Thyroid gland (tissue), 4 donors: Measurements from ENCODE around the gene PMIS2. TPM values are rescaled to one million over a fixed set of nuclear protein-coding genes. Genes with fewer than 3 reads are reported as not detected.
A peak's percentile ranks its signal among the peaks of the same experiment; 100 is the strongest.

Source experiments
- DNase-seq, 2 donors: peaks; one replicate each; pipeline ENCODE4 v3.0.0-alpha.2; 2019
- H3K27ac ChIP-seq, 3 donors: fragments of 200-600 bp; sonication (generic); 1 replicate in 2 of 3; 2 replicates in 1 of 3; pipeline ENCODE4 v1.5.1; 2016 to 2019; ENCODE audit warnings: mild to moderate bottlenecking in 1 of 3, moderate library complexity in 1 of 3
- H3K27me3 ChIP-seq: fragments of 200-600 bp; sonication (generic); one replicate; pipeline ENCODE4 v1.5.1; 2019
- H3K36me3 ChIP-seq, 2 donors: fragments of 200-600 bp; sonication (generic); one replicate each; pipeline ENCODE4 v1.5.1; 2016 to 2019
- H3K4me1 ChIP-seq, 2 donors: fragments of 200-600 bp; sonication (generic); one replicate each; pipeline ENCODE4 v1.5.1; 2017 to 2019
- H3K4me3 ChIP-seq, 3 donors: fragments of 200-600 bp; sonication (generic); replicated peaks in 1 of 3; 1 replicate in 2 of 3; 2 replicates in 1 of 3; pipeline ENCODE4 v1.5.1; 2016; ENCODE audit warnings: mild to moderate bottlenecking in 1 of 3
- H3K9me3 ChIP-seq: fragments of 200-600 bp; sonication (generic); one replicate; pipeline ENCODE4 v1.5.1; 2017
- CTCF ChIP-seq, 6 experiments: fragments of 200-600 bp in 3 of 6; fragments of 450-650 bp in 3 of 6; sonication (generic) in 3 of 6; IDR thresholded peaks; one replicate each; pipeline ENCODE4 v1.5.1; 2016 to 2019; ENCODE audit warnings: antibody characterized with exemption in 6 of 6, mild to moderate bottlenecking in 2 of 6, inconsistent platforms in 1 of 6, moderate library complexity in 1 of 6
- POLR2A ChIP-seq, 2 donors: fragments of 450-650 bp; IDR thresholded peaks; one replicate each; pipeline ENCODE4 v1.6.1; 2017; ENCODE audit warnings: antibody characterized with exemption in 2 of 2, mild to moderate bottlenecking in 2 of 2, moderate library complexity in 1 of 2
- WGBS, 2 donors: methylation state at CpG; one replicate each; pipeline ENCODE4 v1.1.5; 2017; 5-methylcytosine and 5-hydroxymethylcytosine counted together
- intact Hi-C: fragments of 100-400 bp; cut with DNase I; formaldehyde crosslinking; loops from one replicate; pipeline ENCODE4 v1.15.1; 2023
- total RNA-seq, 4 donors: library from RNA; depleted of rRNA; stranded (reverse); fragments of >200 nt; gene quantifications; one replicate each; pipeline ENCODE4 v1.2.3, GENCODE V29; 2016

Gene PMIS2
- total RNA-seq, 4 donors from 2014 or later = not detected

GRCh38 chr19:35546532-35546931 is 39.4 kb upstream of the PMIS2 start:
- no peaks in the 10 kb centered on the region for H3K9me3 ChIP-seq
- H3K4me3 ChIP-seq = peak overlapping the region in 2 of 3 donors; percentile 75 to 76
- H3K27me3 ChIP-seq = no peaks in the 10 kb centered on the region
- peaks cover 37 to 54% of the 10 kb centered on the region in 2 donors for H3K4me1 ChIP-seq
- H3K36me3 ChIP-seq = no peaks in the 10 kb centered on the region
- intact Hi-C loops = loop anchor here (5.0 kb wide), 2 partner anchors 46 to 171 kb away; partner anchors contain the start of gene KMT2B
- DNase-seq = no peak
- no peak overlapping the region for H3K27ac ChIP-seq
- no peak for TF ChIP-seq CTCF (IDR thresholded peaks at IDR 0.05)
- TF ChIP-seq POLR2A (IDR thresholded peaks at IDR 0.05) = no peak
- WGBS, 2 donors = 81 to 86% methylated on average over 7 to 8 of the region's 8 CpGs

GRCh38 chr19:35549174-35549788 is 36.7 kb upstream of the PMIS2 start:
- DNase-seq = peak; percentile 67 to 79
- no peaks in the 10 kb centered on the region for H3K9me3 ChIP-seq
- 16 to 20% methylated on average over 6 of the region's 6 CpGs for WGBS, 2 donors
- H3K36me3 ChIP-seq = no peaks in the 10 kb centered on the region
- H3K4me3 ChIP-seq = no peak overlapping the region
- no peaks in the 10 kb centered on the region for H3K27me3 ChIP-seq
- peak overlapping the region; percentile 24 to 93 (median 87) for H3K27ac ChIP-seq
- intact Hi-C loops = loop anchor here (5.0 kb wide), 2 partner anchors 43 to 168 kb away; partner anchors contain the start of gene KMT2B
- peaks cover 37 to 72% of the 10 kb centered on the region in 2 donors for H3K4me1 ChIP-seq
- no peak for TF ChIP-seq POLR2A (IDR thresholded peaks at IDR 0.05)
- TF ChIP-seq CTCF (IDR thresholded peaks at IDR 0.05) = peak; percentile 59 to 90 (median 76)

GRCh38 chr19:35549879-35550523 is 36.0 kb upstream of the PMIS2 start:
- TF ChIP-seq POLR2A (IDR thresholded peaks at IDR 0.05) (peak in 1 of 2 donors; percentile 23), CTCF (IDR thresholded peaks at IDR 0.05) (peak in 3 of 6 experiments; percentile 15 to 24 (median 23))
- H3K4me3 ChIP-seq = no peak overlapping the region
- H3K27me3 ChIP-seq = no peaks in the 10 kb centered on the region
- peak overlapping the region; percentile 24 to 93 (median 87) for H3K27ac ChIP-seq
- no peaks in the 10 kb centered on the region for H3K36me3 ChIP-seq
- intact Hi-C loops = loop anchor here (5.0 kb wide), 2 partner anchors 42 to 167 kb away; partner anchors contain the start of gene KMT2B
- H3K4me1 ChIP-seq = peaks cover 30 to 74% of the 10 kb centered on the region in 2 donors
- peak; percentile 99 for DNase-seq
- H3K9me3 ChIP-seq = no peaks in the 10 kb centered on the region
- 52 to 65% methylated on average over 6 of the region's 15 CpGs for WGBS, 2 donors

GRCh38 chr19:35551091-35551810 is 34.7 kb upstream of the PMIS2 start:
- 49 to 66% methylated on average over 20 to 21 of the region's 21 CpGs for WGBS, 2 donors
- intact Hi-C loops = no loop called here
- DNase-seq = peak; percentile 94 to 97
- Histone ChIP-seq H3K9me3 (no peaks in the 10 kb centered on the region), H3K4me1 (peaks cover 26 to 76% of the 10 kb centered on the region in 2 donors), H3K27ac (peak overlapping the region; percentile 38 to 93 (median 87)), H3K36me3 (no peaks in the 10 kb centered on the region), H3K27me3 (no peaks in the 10 kb centered on the region), H3K4me3 (no peak overlapping the region)
- TF ChIP-seq CTCF (IDR thresholded peaks at IDR 0.05) (no peak), POLR2A (IDR thresholded peaks at IDR 0.05) (no peak)
